HG03439 (cell line): ENCODE data around the gene ETV6.

Experiments
- ATAC-seq: cut with Tn5 transposase; IDR thresholded peaks from one replicate; pipeline ENCODE4 v1.9.1; 2021; ENCODE audit warnings: mild to moderate bottlenecking, moderate library complexity; ENCODE audit not compliant: unreplicated experiment

Gene ETV6

GRCh38 chr12:11822081-11822834 lies 172.8 kb downstream of the ETV6 start:
- peak; percentile 55 for ATAC-seq

GRCh38 chr12:11823043-11823442 lies 173.6 kb downstream of the ETV6 start:
- no peak for ATAC-seq

- ATAC-seq = no peak
Observed at GRCh38 chr12:11823593-11823992, 174.1 kb downstream of the ETV6 start.

GRCh38 chr12:11824069-11824468 lies 174.6 kb downstream of the ETV6 start:
- ATAC-seq = no peak

GRCh38 chr12:11824736-11825135 lies 175.3 kb downstream of the ETV6 start:
- no peak for ATAC-seq

- ATAC-seq = no peak
Observed at GRCh38 chr12:11825278-11825677, 175.8 kb downstream of the ETV6 start.

- no peak for ATAC-seq
Observed at GRCh38 chr12:11826574-11826973, 177.1 kb downstream of the ETV6 start.

- ATAC-seq = no peak
Observed at GRCh38 chr12:11827091-11828061, 177.9 kb downstream of the ETV6 start.

GRCh38 chr12:11829764-11830194 lies 180.3 kb downstream of the ETV6 start:
- no peak for ATAC-seq

- peak; percentile 61 for ATAC-seq
Observed at GRCh38 chr12:11830307-11830801, 180.9 kb downstream of the ETV6 start.

GRCh38 chr12:11832093-11832492 lies 182.6 kb downstream of the ETV6 start:
- ATAC-seq = no peak

GRCh38 chr12:11833174-11833895 lies 183.9 kb downstream of the ETV6 start:
- no peak for ATAC-seq

GRCh38 chr12:11834104-11834812 lies 184.8 kb downstream of the ETV6 start:
- no peak for ATAC-seq

GRCh38 chr12:11834931-11835330 lies 185.5 kb downstream of the ETV6 start:
- no peak for ATAC-seq

GRCh38 chr12:11836282-11837151 lies 187.0 kb downstream of the ETV6 start:
- ATAC-seq = peak; percentile 89

- ATAC-seq = no peak
Observed at GRCh38 chr12:11837216-11837934, 187.9 kb downstream of the ETV6 start.

- no peak for ATAC-seq
Observed at GRCh38 chr12:11838403-11838802, 188.9 kb downstream of the ETV6 start.

GRCh38 chr12:11839091-11839641 lies 189.7 kb downstream of the ETV6 start:
- ATAC-seq = no peak
